ENCODE measurements around the gene FRMD4A.

- no peak for TF ChIP-seq BHLHE40 (IDR thresholded peaks at IDR 0.05; ENCODE audit: low read depth, low read length)
- no peak for TF ChIP-seq POLR2A (IDR thresholded peaks at IDR 0.05; ENCODE audit: low read depth, low read length)
- no peak for TF ChIP-seq MAZ (IDR thresholded peaks at IDR 0.05; ENCODE audit: borderline replicate concordance, low read depth, low read length)
- no peak for TF ChIP-seq CTCF (conservative IDR thresholded peaks at IDR 0.05; ENCODE audit: low read depth, low read length)
- TF ChIP-seq RFX5 (IDR thresholded peaks at IDR 0.05; ENCODE audit: low read depth, low read length) = no peak
- TF ChIP-seq FOS (IDR thresholded peaks at IDR 0.05; ENCODE audit: low read depth, low read length) = no peak
Observed at GRCh38 chr10:14016931-14017333, 313.8 kb downstream of the FRMD4A start.

Data from IMR-90 (cell line).